D721Med (cell line): ENCODE results near the gene CAPN1.
"Not testable (repeated sequence)": the region's sequence is repeated elsewhere in the genome, so short reads cannot be mapped to it uniquely, and the experiment has no call there.

Experiments
- DNase-seq: peaks from one replicate; pipeline ENCODE4 v3.0.0; 2011; ENCODE audit warnings: low spot score; ENCODE audit not compliant: insufficient read length
- FAIRE-seq: peaks from 2 replicates; lab custom pipeline; 2011; peaks lifted over from hg19 to GRCh38; lab: Jason Lieb, UNC
- CTCF ChIP-seq: IDR thresholded peaks from 2 replicates; pipeline ENCODE4 v1.5.1; 2012; ENCODE audit warnings: mild to moderate bottlenecking, control low read depth; ENCODE audit not compliant: insufficient read depth; ENCODE audit errors: missing control alignments

Gene CAPN1

GRCh38 chr11:65135633-65136145 lies 46.0 kb upstream of the CAPN1 start:
- DNase-seq (no peak), FAIRE-seq (no peak)
- TF ChIP-seq CTCF, result no peak

GRCh38 chr11:65136515-65137096 lies 45.1 kb upstream of the CAPN1 start:
- no peak for FAIRE-seq

GRCh38 chr11:65141896-65142494 lies 39.7 kb upstream of the CAPN1 start:
- FAIRE-seq (no peak), DNase-seq (no peak)
- no peak for TF ChIP-seq CTCF

More at GRCh38 chr11:65136515-65137096, 45.1 kb upstream of the CAPN1 start:
- no peak for DNase-seq
- TF ChIP-seq CTCF, result no peak

- FAIRE-seq (no peak), DNase-seq (no peak)
- no peak for TF ChIP-seq CTCF
Measured at GRCh38 chr11:65147352-65148075, 34.2 kb upstream of the CAPN1 start.

GRCh38 chr11:65148657-65149056 lies 33.1 kb upstream of the CAPN1 start:
- TF ChIP-seq CTCF, result no peak
- FAIRE-seq (no peak), DNase-seq (no peak)

GRCh38 chr11:65150131-65150508 lies 31.6 kb upstream of the CAPN1 start:
- not testable (repeated sequence) for FAIRE-seq, DNase-seq

GRCh38 chr11:65150509-65151299 lies 31.0 kb upstream of the CAPN1 start:
- DNase-seq, result no peak
- TF ChIP-seq CTCF, result no peak
- FAIRE-seq, result no peak
